ENCODE measurements around the gene EMC6. TPM values are rescaled to one million over a fixed set of nuclear protein-coding genes. Genes with fewer than 3 reads are reported as not detected.

The EMC6 gene
- total and polyA plus RNA-seq, 2 of the 13 experiments (the other 11 are each of a cell fraction or from before 2014, with no cell fraction given) = 45.1 to 47.7 TPM

DNA sequence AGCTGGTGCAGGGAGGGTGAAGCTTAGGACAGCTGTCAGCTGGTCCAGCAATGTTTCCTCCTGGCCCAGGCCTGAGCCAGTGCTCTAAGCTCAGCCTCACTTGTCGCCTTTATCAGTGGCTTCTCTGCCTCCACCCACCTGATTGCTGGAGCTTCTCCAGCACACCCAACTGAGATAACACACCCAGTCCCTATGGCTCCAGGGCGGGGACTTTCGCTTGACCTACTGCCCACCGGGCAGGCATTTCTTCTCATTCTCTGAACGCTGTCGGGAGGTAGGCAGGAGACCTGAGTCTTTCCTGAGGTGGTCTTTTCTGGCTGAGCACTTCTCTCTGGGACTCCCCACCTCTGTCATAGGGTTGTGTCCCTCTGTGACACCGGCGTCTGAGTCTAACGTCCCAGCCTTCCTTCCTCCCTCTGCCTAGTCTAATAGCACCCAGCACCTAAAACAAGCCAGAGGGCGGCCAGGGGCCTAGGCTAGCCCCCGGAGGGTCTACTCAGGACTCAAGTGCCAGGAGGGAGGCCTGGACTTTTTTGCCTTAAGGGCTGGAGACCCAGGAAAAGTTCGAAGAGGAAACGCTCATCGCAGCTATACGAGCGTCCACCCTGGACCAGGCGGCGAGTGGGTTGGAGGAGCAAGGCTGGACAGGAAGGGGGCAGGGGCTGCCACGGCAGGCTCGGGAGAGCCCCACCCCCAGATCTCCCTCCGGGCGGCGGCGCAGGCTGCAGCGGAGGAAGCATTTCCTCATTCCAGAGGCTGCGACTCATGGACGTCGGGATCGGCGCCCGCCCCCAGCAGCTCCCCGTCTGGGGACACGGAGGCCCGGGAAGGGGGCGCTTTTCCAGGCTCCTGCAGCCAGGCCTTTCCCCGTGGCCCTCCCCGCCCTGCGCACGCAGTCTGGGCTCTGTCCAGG lies 990 bp upstream of the EMC6 start (continued):
- TF ChIP-seq BCL6 (CRISPR knock-in tag; IDR thresholded peaks at IDR 0.05) (no peak), FOXO1 (CRISPR knock-in tag; IDR thresholded peaks at IDR 0.05) (no peak), KLF11 (CRISPR knock-in tag; IDR thresholded peaks at IDR 0.05) (no peak), ATAD3A (CRISPR knock-in tag; IDR thresholded peaks at IDR 0.05) (no peak), IRX3 (CRISPR knock-in tag; IDR thresholded peaks at IDR 0.05; ENCODE audit: borderline replicate concordance, low read depth) (no peak), ZFX (CRISPR knock-in tag; IDR thresholded peaks at IDR 0.05; ENCODE audit: low read depth) (no peak), ZNF788 (CRISPR knock-in tag; IDR thresholded peaks at IDR 0.05; ENCODE audit: borderline replicate concordance) (peak; percentile 62; the same call in 1 of the 2 replicates), POLR2G (IDR thresholded peaks at IDR 0.05; ENCODE audit: low read depth, low read length) (no peak; the same call in 1 of the 2 replicates), KDM5B (CRISPR knock-in tag; IDR thresholded peaks at IDR 0.05; ENCODE audit: borderline replicate concordance) (0 out of 2 replicates have a peak, but pooled peaks have one; percentile 45), EP300 (IDR thresholded peaks at IDR 0.05; ENCODE audit: low read depth in 2 of 2, low read length in 2 of 2) (0 out of 4 replicates have a peak, but pooled peaks of 1 of the 2 experiments have one; percentile 5), EP300 (CRISPR knock-in tag; IDR thresholded peaks at IDR 0.05; ENCODE audit: borderline replicate concordance) (0 out of 2 replicates have a peak, but pooled peaks have one; percentile 5), FLYWCH1 (CRISPR knock-in tag; IDR thresholded peaks at IDR 0.05) (no peak), JARID2 (CRISPR knock-in tag; IDR thresholded peaks at IDR 0.05; ENCODE audit: insufficient replicate concordance) (no peak), ZBTB3 (CRISPR knock-in tag; IDR thresholded peaks at IDR 0.05; ENCODE audit: borderline replicate concordance, low read depth) (no peak), TEAD3 (CRISPR knock-in tag; optimal IDR thresholded peaks at IDR 0.05; ENCODE audit: borderline replicate concordance) (peak; percentile 98), ZNF260 (CRISPR knock-in tag; IDR thresholded peaks at IDR 0.05; ENCODE audit: borderline replicate concordance, low read depth) (no peak)
- TF ChIP-seq, protein P1, sequence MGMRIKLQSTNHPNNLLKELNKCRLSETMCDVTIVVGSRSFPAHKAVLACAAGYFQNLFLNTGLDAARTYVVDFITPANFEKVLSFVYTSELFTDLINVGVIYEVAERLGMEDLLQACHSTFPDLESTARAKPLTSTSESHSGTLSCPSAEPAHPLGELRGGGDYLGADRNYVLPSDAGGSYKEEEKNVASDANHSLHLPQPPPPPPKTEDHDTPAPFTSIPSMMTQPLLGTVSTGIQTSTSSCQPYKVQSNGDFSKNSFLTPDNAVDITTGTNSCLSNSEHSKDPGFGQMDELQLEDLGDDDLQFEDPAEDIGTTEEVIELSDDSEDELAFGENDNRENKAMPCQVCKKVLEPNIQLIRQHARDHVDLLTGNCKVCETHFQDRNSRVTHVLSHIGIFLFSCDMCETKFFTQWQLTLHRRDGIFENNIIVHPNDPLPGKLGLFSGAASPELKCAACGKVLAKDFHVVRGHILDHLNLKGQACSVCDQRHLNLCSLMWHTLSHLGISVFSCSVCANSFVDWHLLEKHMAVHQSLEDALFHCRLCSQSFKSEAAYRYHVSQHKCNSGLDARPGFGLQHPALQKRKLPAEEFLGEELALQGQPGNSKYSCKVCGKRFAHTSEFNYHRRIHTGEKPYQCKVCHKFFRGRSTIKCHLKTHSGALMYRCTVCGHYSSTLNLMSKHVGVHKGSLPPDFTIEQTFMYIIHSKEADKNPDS (CRISPR knock-in tag; IDR thresholded peaks at IDR 0.05) = no peak
- TF ChIP-seq, protein P2, sequence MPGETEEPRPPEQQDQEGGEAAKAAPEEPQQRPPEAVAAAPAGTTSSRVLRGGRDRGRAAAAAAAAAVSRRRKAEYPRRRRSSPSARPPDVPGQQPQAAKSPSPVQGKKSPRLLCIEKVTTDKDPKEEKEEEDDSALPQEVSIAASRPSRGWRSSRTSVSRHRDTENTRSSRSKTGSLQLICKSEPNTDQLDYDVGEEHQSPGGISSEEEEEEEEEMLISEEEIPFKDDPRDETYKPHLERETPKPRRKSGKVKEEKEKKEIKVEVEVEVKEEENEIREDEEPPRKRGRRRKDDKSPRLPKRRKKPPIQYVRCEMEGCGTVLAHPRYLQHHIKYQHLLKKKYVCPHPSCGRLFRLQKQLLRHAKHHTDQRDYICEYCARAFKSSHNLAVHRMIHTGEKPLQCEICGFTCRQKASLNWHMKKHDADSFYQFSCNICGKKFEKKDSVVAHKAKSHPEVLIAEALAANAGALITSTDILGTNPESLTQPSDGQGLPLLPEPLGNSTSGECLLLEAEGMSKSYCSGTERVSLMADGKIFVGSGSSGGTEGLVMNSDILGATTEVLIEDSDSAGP (CRISPR knock-in tag; IDR thresholded peaks at IDR 0.05; ENCODE audit: borderline replicate concordance) = no peak; the same call in 1 of the 2 replicates
- TF ChIP-seq, protein P3, sequence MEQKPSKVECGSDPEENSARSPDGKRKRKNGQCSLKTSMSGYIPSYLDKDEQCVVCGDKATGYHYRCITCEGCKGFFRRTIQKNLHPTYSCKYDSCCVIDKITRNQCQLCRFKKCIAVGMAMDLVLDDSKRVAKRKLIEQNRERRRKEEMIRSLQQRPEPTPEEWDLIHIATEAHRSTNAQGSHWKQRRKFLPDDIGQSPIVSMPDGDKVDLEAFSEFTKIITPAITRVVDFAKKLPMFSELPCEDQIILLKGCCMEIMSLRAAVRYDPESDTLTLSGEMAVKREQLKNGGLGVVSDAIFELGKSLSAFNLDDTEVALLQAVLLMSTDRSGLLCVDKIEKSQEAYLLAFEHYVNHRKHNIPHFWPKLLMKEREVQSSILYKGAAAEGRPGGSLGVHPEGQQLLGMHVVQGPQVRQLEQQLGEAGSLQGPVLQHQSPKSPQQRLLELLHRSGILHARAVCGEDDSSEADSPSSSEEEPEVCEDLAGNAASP (CRISPR knock-in tag; IDR thresholded peaks at IDR 0.05; ENCODE audit: borderline replicate concordance) = peak; percentile 6; the same call in 1 of the 2 replicates
- TF ChIP-seq, protein P4, sequence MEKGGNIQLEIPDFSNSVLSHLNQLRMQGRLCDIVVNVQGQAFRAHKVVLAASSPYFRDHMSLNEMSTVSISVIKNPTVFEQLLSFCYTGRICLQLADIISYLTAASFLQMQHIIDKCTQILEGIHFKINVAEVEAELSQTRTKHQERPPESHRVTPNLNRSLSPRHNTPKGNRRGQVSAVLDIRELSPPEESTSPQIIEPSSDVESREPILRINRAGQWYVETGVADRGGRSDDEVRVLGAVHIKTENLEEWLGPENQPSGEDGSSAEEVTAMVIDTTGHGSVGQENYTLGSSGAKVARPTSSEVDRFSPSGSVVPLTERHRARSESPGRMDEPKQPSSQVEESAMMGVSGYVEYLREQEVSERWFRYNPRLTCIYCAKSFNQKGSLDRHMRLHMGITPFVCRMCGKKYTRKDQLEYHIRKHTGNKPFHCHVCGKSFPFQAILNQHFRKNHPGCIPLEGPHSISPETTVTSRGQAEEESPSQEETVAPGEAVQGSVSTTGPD (CRISPR knock-in tag; IDR thresholded peaks at IDR 0.05) = no peak; the same call in 1 of the 2 replicates

All from HepG2 (cell line).